NOMO-1 treated with dmso at 0.1 percent for 144 hours (cell line): ENCODE data around the gene RASSF4.

Experiments
- DNase-seq: peaks from one replicate; lab custom pipeline; 2025; ENCODE audit not compliant: unreplicated experiment; lab: John Stamatoyannopoulos, UW

Gene RASSF4

DNA sequence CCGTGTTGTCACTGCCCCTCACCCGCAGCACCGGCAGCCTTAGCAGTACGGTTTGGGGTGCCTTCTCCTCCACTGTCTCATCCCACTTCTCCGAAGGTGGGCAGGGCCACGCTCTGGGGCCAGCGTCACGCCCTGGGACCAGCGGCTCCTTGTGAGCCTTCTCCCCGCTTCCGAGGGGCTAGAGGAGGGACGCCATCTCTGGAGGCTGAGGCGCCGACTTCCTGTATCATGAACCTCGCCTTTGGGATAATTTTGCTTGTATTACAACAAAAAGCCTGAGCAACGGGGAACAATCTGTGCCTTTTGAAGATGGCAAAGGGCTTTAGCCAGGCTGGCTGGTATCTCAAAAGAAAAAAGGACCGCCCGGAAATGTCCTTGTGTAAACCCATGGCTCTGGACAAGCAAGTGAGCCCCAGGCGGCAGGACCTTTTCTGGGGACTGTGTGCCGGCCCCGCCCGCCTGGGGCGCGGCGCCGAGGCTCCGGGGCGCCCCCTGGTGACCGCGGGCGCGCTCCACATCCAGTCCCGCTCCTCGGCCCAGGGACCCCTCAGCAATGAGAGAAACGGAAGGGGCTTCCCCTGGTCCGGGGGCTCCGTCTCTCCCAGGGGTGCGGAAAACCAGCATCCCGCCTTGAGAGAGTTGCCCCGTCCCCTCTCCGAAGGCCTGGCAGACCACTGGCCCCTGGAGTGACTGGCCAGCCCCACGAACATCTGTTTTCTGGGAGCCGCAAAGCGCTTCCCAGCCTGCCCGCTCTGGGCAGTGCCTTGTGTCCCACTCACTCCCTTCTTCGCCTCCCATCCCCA lies 15.2 kb downstream of the RASSF4 start:
- no peak for DNase-seq

DNA sequence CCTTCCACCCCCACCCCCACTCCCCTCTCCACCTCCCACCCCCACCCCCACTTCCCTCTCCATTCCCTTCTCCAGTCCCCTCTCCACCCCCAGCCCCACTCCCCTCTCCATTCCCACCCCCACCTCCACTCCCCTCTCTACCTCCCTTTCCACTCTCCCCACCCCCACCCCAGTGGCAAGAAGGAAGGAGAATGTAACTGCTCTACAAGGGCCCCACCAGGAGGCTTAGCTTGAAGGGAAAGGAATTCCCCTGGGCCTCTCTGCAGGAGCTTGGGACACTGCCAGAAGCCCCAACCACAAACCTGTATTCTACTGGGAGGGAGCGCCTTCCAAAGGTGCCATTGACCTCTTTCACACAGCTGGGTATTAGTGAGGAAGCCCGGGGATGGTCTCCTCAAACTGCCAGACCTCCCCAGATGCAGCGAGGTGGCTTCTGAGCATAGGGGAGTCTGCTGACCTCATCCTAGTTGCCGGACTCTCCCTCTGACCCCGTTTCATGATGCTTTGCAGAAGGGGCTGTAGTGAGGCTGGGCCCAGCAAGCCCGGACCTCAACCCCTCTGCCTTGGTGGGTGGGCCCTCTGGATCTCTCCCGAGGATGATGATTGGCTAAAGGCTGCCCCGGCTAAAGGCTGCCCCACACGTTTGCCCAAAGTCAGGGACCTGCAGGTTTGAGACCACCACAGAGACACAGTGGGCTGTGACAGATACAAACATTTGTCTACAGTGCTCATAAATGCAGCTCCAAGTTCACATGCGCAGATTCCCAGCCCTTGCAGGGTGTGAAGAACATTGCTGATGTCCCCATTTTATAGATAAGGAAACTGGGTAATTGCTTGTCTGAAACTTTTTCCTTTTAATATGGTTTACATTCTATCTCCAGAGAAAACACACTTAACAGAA lies 16.1 kb downstream of the RASSF4 start:
- DNase-seq, result no peak

DNA sequence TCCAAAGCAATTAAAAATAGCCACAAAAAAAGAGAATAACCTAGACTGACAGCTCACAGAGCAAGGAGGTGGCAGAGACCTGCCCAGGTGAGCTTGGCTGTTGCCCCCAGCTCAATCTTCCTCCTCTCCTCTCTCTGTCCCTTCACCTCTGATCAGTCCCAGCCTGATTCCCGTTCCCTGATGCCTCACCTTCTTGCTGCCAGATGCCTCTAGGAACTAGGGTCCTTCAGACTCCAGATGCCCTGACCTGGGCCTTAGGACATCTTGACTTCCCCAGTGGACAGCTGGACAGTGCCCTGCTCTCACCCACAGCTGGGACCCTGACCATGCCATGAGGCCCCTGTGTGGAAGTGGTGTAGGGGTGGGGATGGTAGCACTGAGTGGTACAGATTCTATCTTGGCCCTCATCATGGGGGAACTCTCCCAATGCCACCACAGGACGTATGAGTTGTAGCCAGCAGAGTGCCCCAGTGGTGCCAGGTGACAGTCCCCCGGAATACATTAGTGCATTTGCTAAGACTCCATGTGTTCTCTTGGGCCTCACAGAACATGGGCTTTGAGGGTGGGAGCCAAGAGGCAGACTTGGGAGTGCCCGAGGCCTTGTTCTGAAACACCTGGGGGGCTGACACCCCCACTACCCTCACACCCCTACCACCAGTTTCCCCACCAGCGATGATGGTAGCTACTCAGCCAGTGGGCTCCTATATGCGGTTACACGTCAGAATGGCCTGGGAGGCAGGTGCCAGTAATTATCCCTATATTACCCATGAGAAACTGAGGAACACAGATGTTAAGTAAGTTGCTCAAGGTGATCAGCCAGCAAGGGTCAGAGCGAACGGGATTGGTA lies 17.0 kb downstream of the RASSF4 start:
- no peak for DNase-seq

DNA sequence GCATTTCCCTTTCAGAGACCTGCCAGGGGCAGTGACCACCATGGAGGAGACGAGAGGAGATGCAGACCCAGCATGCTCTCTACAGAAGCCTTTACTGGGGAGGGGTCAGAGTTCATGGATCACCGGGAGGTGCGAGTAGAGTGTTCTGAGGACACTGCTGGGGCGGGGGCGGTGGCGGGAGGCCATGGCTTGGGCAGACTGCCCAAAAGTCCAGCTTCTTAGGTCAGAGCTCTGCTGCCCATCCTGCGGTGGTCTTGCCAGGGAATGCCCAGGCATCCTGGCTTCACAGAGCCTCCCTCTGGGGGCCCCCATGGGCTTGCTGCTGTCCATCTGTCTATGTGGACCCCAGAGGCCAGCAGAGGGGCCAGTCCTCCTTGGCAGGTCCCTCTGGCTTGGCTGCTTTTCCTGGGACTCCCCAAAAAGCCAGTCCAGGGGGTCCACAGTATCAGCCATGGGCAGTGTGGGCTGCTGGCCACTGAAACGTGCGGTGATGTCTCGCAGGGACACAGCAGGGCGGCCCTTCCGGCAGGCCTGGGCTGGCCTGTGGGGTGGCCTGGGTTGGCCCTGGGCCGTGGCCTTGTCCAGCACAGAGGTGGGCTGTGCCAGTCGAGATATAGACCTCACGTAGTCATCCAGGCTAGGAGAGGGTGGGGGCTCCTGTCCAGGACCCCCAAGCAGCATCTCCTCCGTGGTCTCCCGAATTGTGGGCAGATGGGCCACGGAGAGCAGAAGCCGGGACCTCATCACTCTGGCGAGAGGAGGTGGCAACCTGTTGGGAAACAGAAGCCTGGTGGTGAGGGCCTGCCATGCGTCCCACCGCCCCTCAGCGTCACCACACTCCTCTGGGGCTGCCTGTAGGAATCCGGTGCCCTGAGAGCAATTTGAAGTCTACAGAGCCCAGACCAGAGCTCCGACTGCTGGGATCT lies 17.9 kb downstream of the RASSF4 start:
- no peak for DNase-seq

DNA sequence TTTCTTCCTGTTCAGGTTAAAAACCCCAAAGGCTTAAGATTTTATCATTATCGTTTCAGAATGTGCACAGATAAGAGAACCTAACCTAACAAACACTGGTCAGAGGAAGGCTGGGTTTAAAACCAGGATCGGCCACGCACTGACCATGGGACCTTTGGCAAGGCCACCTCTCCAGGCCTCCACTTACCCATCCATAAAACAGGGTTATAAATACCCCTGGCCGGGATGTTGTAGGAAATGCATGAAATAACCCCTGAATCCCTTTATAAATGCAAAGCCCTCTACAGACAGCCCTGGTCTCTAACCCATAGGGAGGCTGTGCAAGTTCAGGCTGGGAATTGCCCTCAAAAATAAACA lies 18.6 kb downstream of the RASSF4 start:
- no peak for DNase-seq

DNA sequence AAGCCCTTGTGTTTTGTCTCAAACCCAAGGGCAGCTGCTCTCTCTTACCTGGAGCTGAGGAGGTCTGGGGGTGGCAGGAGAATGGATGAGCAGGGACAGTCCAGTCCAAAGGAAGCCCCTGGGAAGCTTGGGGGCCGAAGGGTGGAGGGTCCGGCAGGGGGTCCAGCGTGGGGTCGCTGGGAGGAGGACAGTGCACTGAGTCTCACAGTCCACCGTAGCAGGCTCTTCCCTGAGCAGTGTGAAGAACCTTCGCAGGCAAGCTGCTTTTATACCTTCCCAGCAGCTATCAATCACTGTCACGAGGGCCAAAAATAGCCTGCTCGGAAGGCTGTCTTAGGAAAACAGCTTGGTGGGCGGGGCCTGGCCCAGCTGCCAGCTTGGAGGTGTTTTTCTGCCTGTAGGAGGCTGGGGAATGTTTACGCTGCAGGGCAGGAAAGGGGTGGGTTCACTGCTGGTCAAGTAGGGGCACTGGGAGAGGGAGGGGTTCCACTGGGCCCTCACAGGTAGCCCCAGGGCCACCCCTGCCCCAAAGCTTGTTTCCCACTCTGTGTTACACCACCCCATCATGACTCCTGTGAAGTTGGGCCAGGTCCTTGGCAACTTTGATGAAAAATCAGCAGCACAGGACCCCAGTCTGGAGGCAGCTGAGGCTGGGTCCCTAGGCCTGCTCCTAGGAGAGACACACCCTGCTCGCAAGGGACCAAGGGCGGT lies 19.1 kb downstream of the RASSF4 start, which contains the start of gene DEPP1:
DEPP1 (minus strand) TSS at position 240 of the 711 bp plus-strand sequence. CDS start 779 bp downstream, outside the sequence.
- DNase-seq, result no peak

DNA sequence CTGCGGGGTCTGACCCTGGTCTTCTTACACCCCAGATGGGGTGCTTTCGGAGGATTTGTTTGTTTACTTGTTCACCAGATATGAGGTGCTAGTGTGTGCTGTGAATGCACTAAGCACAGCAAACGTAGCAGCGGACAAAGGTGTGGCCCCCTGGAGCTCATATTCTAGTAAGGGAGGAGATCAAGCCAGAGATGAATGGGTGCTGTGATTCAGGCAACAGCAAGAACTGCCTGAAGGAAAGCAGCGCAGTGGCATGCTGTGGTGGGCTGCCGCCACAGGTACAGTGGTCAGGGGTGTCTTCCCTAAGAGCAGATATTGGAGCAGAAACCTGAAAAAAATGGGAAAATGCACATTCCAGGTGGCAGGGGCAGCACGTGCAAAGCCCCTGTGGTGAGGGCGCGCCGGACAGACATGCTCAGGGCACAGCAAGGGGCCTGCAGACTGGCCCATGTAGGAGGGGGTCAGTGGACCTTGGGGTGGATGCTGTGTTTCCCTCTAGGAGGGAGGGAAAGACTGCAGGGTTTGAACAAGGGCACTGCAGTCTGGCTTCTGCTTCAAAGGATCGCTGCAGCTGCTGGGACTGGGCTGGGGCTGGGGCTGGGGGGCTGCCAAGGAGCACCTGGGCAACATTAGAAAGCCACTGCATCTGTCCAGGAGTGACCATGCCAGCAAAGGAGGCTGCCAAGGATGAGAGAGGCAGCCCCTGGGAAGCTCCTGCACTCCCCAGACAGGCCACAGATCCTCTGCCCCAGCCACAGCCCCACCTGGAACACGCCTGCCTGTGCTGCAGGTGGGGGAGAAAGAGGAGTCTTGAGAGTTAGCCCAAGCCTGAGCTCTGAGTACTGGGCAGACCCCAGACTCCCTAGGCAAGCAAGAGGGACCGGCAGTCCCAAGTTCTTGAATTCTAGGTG lies 19.9 kb downstream of the RASSF4 start:
- DNase-seq, result no peak

DNA sequence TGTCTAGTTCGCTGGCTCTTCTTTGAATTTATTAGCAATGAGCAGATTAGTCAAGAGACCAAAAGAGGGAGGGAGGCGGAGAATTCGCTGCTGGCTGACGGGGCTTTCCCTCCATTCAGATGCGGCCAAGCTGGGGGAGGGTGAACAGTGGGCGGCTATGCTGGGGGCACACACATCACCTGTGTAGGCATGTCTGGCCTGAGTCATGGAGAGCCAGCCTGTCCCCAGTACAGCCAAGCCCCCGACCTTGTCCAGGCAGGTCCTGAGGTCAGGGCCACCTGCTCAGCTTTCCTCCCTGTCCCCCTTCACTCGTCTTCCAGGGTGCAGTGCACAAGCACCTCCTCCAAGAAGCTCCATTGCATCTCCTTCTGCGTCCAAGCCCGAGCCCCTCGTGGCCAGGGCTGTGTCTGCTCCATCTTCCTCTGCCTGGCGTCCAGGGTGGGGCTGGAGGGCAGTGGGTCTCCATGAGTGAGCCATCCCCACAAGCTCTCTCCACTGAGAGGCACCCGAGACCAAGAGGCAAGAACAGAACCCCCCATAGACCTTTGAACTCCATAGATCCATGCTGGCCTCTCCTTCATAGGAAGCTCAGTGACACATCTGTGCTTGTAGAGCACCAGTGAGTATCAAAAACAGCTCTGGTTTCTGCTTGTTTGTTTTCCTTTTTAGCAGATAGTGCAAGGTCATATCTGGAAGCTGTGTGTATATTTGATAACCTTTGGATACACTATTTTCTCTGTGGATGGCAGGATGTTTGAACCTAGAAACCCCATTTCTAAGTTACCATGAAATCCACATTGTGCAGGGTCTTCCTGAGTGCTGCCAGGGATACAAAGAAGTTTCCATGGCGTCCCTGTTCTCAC lies 20.9 kb downstream of the RASSF4 start:
- no peak for DNase-seq

DNA sequence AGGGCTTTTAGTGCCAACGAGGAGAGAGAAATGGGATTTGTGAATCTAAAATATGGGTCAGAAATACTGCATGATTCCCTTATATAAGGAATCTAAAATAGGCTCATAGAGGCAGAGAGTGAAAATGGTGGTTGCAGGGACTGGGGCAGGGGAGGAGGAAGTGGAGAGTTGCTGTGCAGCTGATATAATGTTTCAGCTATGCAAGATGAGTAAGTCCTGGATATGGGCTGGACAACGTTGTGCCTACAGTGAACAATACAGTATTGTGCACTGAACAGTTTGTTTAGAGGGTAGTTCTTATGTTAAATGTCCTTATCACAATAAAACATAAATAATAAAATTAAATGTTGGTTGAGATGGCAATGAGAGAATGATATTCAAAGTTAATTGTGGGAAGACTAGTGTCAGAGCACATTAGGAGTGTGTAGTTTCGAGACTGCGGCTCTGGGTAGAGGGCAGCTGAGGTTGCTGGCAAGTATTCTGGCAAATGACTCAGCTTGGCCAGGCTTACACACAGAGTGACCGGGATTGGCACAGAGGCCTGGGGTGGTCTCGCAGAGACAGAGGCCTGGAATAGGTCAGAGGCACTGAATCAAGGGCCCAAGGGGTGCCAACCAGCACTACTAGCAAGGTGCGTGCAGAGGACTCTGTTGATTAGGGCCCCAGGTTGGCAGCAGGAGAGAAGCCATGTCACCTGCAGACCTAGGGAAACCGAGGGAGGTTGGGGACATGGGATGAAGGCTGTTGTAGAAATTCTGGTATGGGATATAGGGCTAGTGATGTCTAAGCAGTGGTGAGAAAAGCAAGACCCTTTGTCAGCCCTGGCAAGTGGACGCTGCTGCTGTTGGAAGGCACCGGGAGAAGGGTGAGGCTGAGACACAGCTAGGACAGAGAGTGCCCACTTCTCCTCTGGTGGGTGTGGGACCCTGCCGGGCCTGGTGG lies 21.8 kb downstream of the RASSF4 start:
- no peak for DNase-seq

DNA sequence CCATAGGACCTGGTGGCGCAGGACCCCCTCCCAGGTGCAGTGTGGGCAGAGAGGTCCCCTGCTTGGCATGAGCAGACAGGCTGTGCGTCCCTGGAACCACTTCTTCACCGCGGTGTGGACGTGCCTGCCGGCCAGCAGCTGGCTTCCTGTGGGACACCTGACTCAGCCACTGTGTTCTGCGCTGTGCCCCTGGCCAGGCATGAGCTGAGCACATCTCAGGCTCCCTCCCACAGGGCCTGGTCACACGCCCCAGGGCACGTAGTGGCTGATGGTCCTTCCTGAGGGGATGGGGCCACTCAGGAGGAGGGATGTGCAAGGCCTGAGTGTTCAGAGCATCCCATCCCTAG lies 22.5 kb downstream of the RASSF4 start:
- no peak for DNase-seq

DNA sequence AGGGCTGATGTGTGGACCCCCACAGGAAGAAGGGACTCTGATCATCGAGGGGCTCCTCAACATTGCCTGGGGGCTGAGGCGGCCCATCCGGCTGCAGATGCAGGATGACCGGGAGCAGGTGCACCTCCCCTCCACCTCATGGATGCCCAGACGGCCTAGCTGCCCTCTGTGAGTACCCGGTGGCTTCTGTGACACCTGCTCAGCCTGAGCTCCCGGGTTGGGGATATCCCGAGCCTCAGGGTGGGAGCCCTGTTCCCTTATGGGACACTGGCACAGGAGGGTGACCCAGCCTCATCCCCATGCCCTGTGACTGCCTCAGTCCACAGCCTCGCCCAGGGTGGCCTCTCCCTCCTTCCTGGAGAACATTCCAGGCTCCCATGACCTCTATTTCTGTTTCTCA lies 22.9 kb downstream of the RASSF4 start:
- no peak for DNase-seq

DNA sequence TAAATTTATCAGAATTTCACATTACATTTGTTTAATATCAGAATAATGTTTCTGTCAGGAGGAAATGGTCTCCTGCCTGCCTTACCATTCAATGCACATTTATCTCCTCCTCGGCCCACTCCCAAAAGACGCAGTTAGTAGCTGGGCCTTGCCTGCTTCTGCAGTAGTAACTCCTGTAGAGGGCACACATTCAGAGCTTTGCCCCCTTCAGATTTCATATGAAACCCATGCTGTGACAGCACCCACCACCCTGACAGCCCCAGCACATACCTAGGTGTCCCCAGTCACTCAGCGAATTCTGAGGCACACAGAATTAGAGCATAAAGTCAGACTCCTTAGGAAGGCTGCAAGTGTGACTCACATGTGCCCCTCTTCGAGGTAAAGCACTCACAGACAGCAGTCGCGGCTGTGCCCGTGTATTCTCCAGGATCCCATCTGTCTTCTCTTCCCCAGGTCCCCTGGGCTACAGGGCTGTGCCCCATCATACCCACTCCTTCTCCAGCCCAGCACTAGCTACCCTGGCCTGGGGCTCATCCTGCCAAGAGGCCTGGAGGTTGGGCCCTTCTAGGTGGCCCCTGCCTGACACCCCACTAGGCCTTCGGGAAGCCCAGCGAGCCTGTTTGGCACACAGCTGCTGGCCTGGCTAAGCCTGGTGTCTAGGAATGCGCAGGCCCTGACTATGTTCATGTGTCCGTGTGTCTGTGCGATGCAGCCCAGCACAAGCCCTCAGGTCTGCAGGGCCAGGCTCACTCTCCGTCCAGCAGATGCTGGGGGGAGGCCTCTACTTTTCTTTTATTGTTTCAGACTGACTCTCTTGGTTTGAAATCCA lies 23.7 kb downstream of the RASSF4 start:
- no peak for DNase-seq

DNA sequence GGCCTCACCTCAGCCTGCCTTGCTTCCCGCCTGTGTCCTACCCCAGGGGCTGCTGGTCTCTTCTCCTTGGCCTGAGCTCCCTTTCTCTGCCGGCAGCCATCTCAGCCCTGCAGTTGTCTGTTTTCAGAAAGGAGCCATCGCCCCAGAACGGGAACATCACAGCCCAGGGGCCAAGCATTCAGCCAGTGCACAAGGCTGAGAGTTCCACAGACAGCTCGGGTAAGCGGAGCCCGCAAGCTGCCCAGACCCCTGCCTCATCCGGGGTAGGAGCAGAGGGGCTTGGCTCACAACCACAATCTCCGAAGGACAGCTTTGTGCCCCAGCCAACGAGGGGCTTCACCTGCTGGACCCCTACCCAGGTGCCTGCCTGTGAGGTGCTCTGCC lies 24.3 kb downstream of the RASSF4 start:
- DNase-seq, result no peak

DNA sequence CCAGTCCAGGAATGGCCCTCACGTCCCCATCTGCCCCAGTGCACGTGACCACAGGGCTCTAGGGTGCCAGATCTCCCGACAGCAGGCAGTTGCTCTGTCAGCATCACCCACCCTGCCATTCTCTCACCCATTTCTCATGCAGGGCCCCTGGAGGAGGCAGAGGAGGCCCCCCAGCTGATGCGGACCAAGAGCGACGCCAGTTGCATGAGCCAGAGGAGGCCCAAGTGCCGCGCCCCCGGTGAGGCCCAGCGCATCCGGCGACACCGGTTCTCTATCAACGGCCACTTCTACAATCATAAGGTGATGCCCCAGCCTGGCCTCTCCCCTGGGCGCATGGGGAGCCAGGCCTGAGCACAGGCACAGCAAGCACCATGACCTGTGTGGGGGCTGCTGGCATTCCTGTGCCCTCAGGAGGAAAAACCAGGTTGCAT lies 25.1 kb downstream of the RASSF4 start:
- DNase-seq, result no peak

DNA sequence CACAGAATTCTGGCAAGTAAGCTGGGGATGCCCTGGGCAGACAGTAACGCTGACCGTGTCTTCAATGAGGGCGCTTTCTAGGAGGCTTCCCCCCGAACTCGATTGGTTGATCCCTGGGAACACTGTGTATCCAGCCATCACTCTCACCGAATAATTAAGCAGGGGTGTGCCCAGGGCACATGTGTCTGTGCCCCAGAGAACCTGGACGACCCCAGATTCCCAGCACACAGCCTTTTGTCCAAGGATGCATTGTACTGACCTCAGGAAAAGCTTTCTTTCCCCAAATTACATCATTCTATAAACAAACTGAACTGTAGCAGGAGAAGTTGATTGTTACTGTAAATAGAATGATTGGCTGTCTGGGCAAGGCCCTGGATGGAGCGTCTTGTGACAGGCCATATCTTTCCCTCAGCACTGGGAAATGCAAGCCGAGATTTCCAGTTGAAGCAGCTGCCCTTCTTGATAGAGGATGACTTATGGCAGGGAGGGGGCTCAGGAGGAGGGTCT lies 25.6 kb downstream of the RASSF4 start:
- no peak for DNase-seq
